ENCODE results near the gene ST3GAL3. TPM values are rescaled to one million over a fixed set of nuclear protein-coding genes. Genes with fewer than 3 reads are reported as not detected.

Gene ST3GAL3
- total RNA-seq, 1 donor from 2014 or later = 20.5 TPM

- no peaks in the 10 kb centered on the region for H3K36me3 ChIP-seq
- H3K4me3 ChIP-seq = no peak overlapping the region
- TF ChIP-seq CTCF (IDR thresholded peaks at IDR 0.05) = no peak
- H3K9me3 ChIP-seq = no peaks in the 10 kb centered on the region
- intact Hi-C loops (cut with DNase I) = loop anchor here (5.0 kb wide), 1 partner anchor 168 kb away; no protein-coding TSS in a partner anchor
- peaks cover 21% of the 10 kb centered on the region for H3K27me3 ChIP-seq
- ATAC-seq = no peak
- peaks cover 23% of the 10 kb centered on the region for H3K4me1 ChIP-seq
- DNase-seq = no peak
- H3K27ac ChIP-seq = no peak overlapping the region
These were observed 227.6 kb downstream of the ST3GAL3 start for GRCh38 chr1:43934986-43935324.

DNA sequence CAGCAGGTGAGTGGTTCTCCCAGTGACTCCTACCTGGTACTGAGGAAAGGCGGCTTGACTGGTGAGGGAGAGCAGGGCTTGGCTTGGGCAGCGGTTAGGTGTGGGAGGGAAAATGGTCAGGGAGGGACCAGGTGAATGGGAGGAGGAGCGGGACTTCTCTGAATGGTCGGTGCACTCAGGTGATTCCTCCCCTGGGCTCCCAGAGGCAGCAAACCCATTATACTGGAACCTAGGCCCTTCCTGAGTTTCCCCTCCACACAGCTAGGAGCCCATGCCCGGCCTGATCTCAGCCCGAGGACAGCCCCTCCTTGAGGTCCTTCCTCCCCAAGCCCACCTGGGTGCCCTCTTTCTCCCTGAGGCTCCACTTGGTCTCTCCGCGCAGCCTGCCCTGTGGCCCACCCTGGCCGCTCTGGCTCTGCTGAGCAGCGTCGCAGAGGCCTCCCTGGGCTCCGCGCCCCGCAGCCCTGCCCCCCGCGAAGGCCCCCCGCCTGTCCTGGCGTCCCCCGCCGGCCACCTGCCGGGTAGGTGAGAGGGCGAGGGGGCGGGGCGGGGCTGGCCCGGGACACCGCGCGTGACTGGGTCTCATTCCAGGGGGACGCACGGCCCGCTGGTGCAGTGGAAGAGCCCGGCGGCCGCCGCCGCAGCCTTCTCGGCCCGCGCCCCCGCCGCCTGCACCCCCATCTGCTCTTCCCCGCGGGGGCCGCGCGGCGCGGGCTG lies 228.5 kb downstream of the ST3GAL3 start:
- no peak for DNase-seq
- Histone ChIP-seq H3K4me1 (peaks cover 23% of the 10 kb centered on the region), H3K27me3 (peaks cover 21% of the 10 kb centered on the region), H3K9me3 (no peaks in the 10 kb centered on the region), H3K36me3 (no peaks in the 10 kb centered on the region), H3K27ac (no peak overlapping the region), H3K4me3 (peak overlapping the region; percentile 42)
- intact Hi-C loops (cut with DNase I) = loop anchor here (5.0 kb wide), 1 partner anchor 169 kb away; no protein-coding TSS in a partner anchor
- ATAC-seq = no peak
- no peak for TF ChIP-seq CTCF (IDR thresholded peaks at IDR 0.05)

- H3K4me3 ChIP-seq = peak overlapping the region; percentile 42
- H3K27me3 ChIP-seq = peaks cover 21% of the 10 kb centered on the region
- H3K4me1 ChIP-seq = peaks cover 23% of the 10 kb centered on the region
- peak; percentile 72 for DNase-seq
- H3K36me3 ChIP-seq = no peaks in the 10 kb centered on the region
- ATAC-seq = peak; percentile 46
- intact Hi-C loops (cut with DNase I) = loop anchor here (5.0 kb wide), 1 partner anchor 169 kb away; no protein-coding TSS in a partner anchor
- no peak overlapping the region for H3K27ac ChIP-seq
- no peak for TF ChIP-seq CTCF (IDR thresholded peaks at IDR 0.05)
- no peaks in the 10 kb centered on the region for H3K9me3 ChIP-seq
These were observed 229.3 kb downstream of the ST3GAL3 start for GRCh38 chr1:43936431-43937151.

GRCh38 chr1:43937179-43937865 lies 230.0 kb downstream of the ST3GAL3 start:
- DNase-seq (no peak), ATAC-seq (no peak)
- no peak overlapping the region for H3K4me3 ChIP-seq
- no peak for TF ChIP-seq CTCF (IDR thresholded peaks at IDR 0.05)
- peaks cover 23% of the 10 kb centered on the region for H3K4me1 ChIP-seq
- intact Hi-C loops (cut with DNase I) = loop anchor here (5.0 kb wide), 1 partner anchor 170 kb away; no protein-coding TSS in a partner anchor
- no peaks in the 10 kb centered on the region for H3K36me3 ChIP-seq
- peaks cover 21% of the 10 kb centered on the region for H3K27me3 ChIP-seq
- no peak overlapping the region for H3K27ac ChIP-seq
- no peaks in the 10 kb centered on the region for H3K9me3 ChIP-seq

DNA sequence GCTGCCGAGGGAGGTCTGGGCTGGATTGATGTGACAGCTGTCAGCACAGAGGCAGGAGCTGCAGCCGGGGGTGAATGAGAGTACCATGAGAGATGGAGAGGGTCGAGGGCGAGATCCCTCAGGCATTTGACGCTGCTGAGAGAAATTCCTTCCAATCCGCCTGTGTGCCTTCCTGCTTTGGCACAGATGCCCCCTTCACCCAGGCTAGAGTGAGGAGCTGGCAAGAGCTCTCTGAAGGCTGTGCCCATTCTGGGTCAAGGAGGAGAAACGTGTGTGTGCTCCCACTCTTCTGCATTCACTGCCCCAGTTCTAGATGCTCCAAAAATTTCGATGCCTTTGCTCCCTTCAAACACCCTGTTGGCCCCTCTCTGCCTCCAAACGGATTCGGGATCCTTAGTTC lies 231.0 kb downstream of the ST3GAL3 start:
- H3K27me3 ChIP-seq = peaks cover 18% of the 10 kb centered on the region
- H3K27ac ChIP-seq = no peak overlapping the region
- ATAC-seq (no peak), DNase-seq (no peak)
- H3K9me3 ChIP-seq = no peaks in the 10 kb centered on the region
- TF ChIP-seq CTCF (IDR thresholded peaks at IDR 0.05) = no peak
- no peak overlapping the region for H3K4me3 ChIP-seq
- intact Hi-C loops (cut with DNase I) = loop anchor here (5.0 kb wide), 1 partner anchor 171 kb away; no protein-coding TSS in a partner anchor
- no peaks in the 10 kb centered on the region for H3K36me3 ChIP-seq
- H3K4me1 ChIP-seq = peaks cover 19% of the 10 kb centered on the region

All from upper lobe of right lung (tissue), 1 donor.